Right atrium auricular region (tissue), 2 donors: ENCODE measurements around the gene SUGP2. TPM values are rescaled to one million over a fixed set of nuclear protein-coding genes. Genes with fewer than 3 reads are reported as not detected.

Experiments used
- DNase-seq: peaks from one replicate; pipeline ENCODE4 v3.0.0-alpha.2; 2019; ENCODE audit warnings: low spot score
- H3K27ac ChIP-seq, 2 donors: fragments of 200-600 bp; sonication (generic); 1 replicate in 1 of 2; 2 replicates in 1 of 2; pipeline ENCODE4 v1.5.1; 2016 to 2019
- H3K27me3 ChIP-seq, 2 donors: fragments of 200-600 bp; sonication (generic); one replicate each; pipeline versions ENCODE4 v1.5.1 to v1.6.0; 2017 to 2019
- H3K36me3 ChIP-seq: fragments of 200-600 bp; sonication (generic); one replicate; pipeline ENCODE4 v1.5.1; 2016
- H3K4me1 ChIP-seq, 2 donors: fragments of 200-600 bp; sonication (generic); one replicate each; pipeline versions ENCODE4 v1.5.1 to v1.6.0; 2017 to 2019
- H3K4me3 ChIP-seq, 2 donors: fragments of 200-600 bp; sonication (generic); 1 replicate in 1 of 2; 2 replicates in 1 of 2; pipeline ENCODE4 v1.5.1; 2017 to 2019; ENCODE audit warnings: mild to moderate bottlenecking in 1 of 2, moderate library complexity in 1 of 2
- H3K9me3 ChIP-seq, 2 donors: fragments of 200-600 bp; sonication (generic); one replicate each; pipeline ENCODE4 v1.5.1; 2019
- CTCF ChIP-seq, 2 donors: fragments of 200-600 bp; sonication (generic); IDR thresholded peaks; one replicate each; pipeline ENCODE4 v1.5.1; 2019; ENCODE audit warnings: antibody characterized with exemption in 2 of 2
- total RNA-seq, 2 donors: library from RNA; depleted of rRNA; stranded (reverse); fragments of >200 nt; gene quantifications; one replicate each; pipeline ENCODE4 v1.1.0, GENCODE V29; 2016

Gene SUGP2
- total RNA-seq, 2 donors from 2014 or later, result 25.4 to 36.1 TPM

- Histone ChIP-seq H3K27me3 (no peaks in the 10 kb centered on the region), H3K9me3 (no peaks in the 10 kb centered on the region), H3K27ac (no peak overlapping the region), H3K4me1 (no peaks in the 10 kb centered on the region), H3K4me3 (no peak overlapping the region), H3K36me3 (peaks cover 47% of the 10 kb centered on the region)
- no peak for DNase-seq
- no peak for TF ChIP-seq CTCF (IDR thresholded peaks at IDR 0.05)
Observed at GRCh38 chr19:18993115-18993514, 40.2 kb downstream of the SUGP2 start.

- TF ChIP-seq CTCF (IDR thresholded peaks at IDR 0.05), result no peak
- Histone ChIP-seq H3K9me3 (no peaks in the 10 kb centered on the region), H3K4me1 (no peaks in the 10 kb centered on the region), H3K4me3 (no peak overlapping the region), H3K36me3 (peaks cover 47% of the 10 kb centered on the region), H3K27me3 (no peaks in the 10 kb centered on the region), H3K27ac (no peak overlapping the region)
- no peak for DNase-seq
Observed at GRCh38 chr19:18992696-18993095, 40.6 kb downstream of the SUGP2 start.

GRCh38 chr19:18991468-18991867 is 41.8 kb downstream of the SUGP2 start:
- Histone ChIP-seq H3K4me1 (no peaks in the 10 kb centered on the region), H3K9me3 (no peaks in the 10 kb centered on the region), H3K4me3 (no peak overlapping the region), H3K27me3 (no peaks in the 10 kb centered on the region), H3K36me3 (peaks cover 38% of the 10 kb centered on the region), H3K27ac (peak overlapping the region in 1 of 2 donors; percentile 5)
- no peak for TF ChIP-seq CTCF (IDR thresholded peaks at IDR 0.05)
- DNase-seq, result no peak

- peaks cover 36% of the 10 kb centered on the region for H3K36me3 ChIP-seq
- peak in 1 of 2 donors; percentile 12 for TF ChIP-seq CTCF (IDR thresholded peaks at IDR 0.05)
- no peak for DNase-seq
Observed at GRCh38 chr19:18991006-18991405, 42.3 kb downstream of the SUGP2 start.

GRCh38 chr19:18990128-18990708 is 43.1 kb downstream of the SUGP2 start:
- H3K27ac ChIP-seq, result no peak overlapping the region
- H3K36me3 ChIP-seq, result peaks cover 28% of the 10 kb centered on the region
- no peak overlapping the region for H3K4me3 ChIP-seq
- H3K27me3 ChIP-seq, result no peaks in the 10 kb centered on the region
- peaks cover 0 to 7% of the 10 kb centered on the region in 2 donors for H3K4me1 ChIP-seq
- H3K9me3 ChIP-seq, result no peaks in the 10 kb centered on the region
- no peak for DNase-seq
- no peak for TF ChIP-seq CTCF (IDR thresholded peaks at IDR 0.05)

More at GRCh38 chr19:18991006-18991405, 42.3 kb downstream of the SUGP2 start:
- H3K4me3 ChIP-seq, result no peak overlapping the region
- H3K4me1 ChIP-seq, result no peaks in the 10 kb centered on the region
- no peaks in the 10 kb centered on the region for H3K27me3 ChIP-seq
- no peak overlapping the region for H3K27ac ChIP-seq
- H3K9me3 ChIP-seq, result no peaks in the 10 kb centered on the region

- Histone ChIP-seq H3K36me3 (peaks cover 19% of the 10 kb centered on the region), H3K9me3 (no peaks in the 10 kb centered on the region), H3K4me3 (no peak overlapping the region), H3K27me3 (no peaks in the 10 kb centered on the region), H3K27ac (no peak overlapping the region), H3K4me1 (peaks cover 0 to 7% of the 10 kb centered on the region in 2 donors)
- DNase-seq, result no peak
- TF ChIP-seq CTCF (IDR thresholded peaks at IDR 0.05), result no peak
Observed at GRCh38 chr19:18989316-18989715, 44.0 kb downstream of the SUGP2 start.
